OCI-LY3 (cell line): ENCODE measurements around the gene CHSY3.

Experiments
- CTCF ChIP-seq: fragments of 200-600, 300-600 bp; sonication (generic); IDR thresholded peaks from 2 replicates; pipeline ENCODE4 v1.5.1; 2014; ENCODE audit warnings: antibody characterized with exemption, low read length, low read depth
- EZH2phosphoT487 ChIP-seq: fragments of 200-600 bp; shearing (Covaris generic); IDR thresholded peaks from 2 replicates; pipeline ENCODE4 v1.6.1; 2018; ENCODE audit warnings: antibody characterized with exemption, mixed run types, low read depth

- TF ChIP-seq CTCF (no peak), EZH2phosphoT487 (no peak)
Measured at GRCh38 chr5:130002876-130003275, 98.6 kb downstream of the CHSY3 start.
